Neural crest cell (in vitro differentiated cells): ENCODE measurements around the gene DNAI7. TPM values are rescaled to one million over a fixed set of nuclear protein-coding genes. Genes with fewer than 3 reads are reported as not detected.

Source experiments
- DNase-seq: peaks from one replicate; pipeline ENCODE4 v3.0.0; 2021; ENCODE audit warnings: low read depth, mixed read lengths, low spot score
- H3K27ac Mint-ChIP-seq: one replicate; pipeline ENCODE4 v1.8.0; 2021; ENCODE audit warnings: mild to moderate bottlenecking, mixed read lengths; ENCODE audit not compliant: unreplicated experiment
- H3K27me3 Mint-ChIP-seq: 2 replicates; pipeline ENCODE4 v1.8.0; 2021; ENCODE audit warnings: low read depth, mild to moderate bottlenecking, mixed read lengths
- H3K36me3 Mint-ChIP-seq: 2 replicates; pipeline ENCODE4 v1.8.0; 2021; ENCODE audit warnings: low read depth, mild to moderate bottlenecking, mixed read lengths
- H3K4me1 Mint-ChIP-seq: 2 replicates; pipeline ENCODE4 v1.8.0; 2021; ENCODE audit warnings: mixed read lengths
- H3K4me3 Mint-ChIP-seq: one replicate; pipeline ENCODE4 v1.8.0; 2021; ENCODE audit warnings: mild to moderate bottlenecking, mixed read lengths
- H3K9me3 Mint-ChIP-seq: 2 replicates; pipeline ENCODE4 v1.8.0; 2021; ENCODE audit warnings: mixed read lengths
- CTCF ChIP-seq: fragments of 200-600 bp; sonication (generic); conservative IDR thresholded peaks from 2 replicates; pipeline ENCODE4 v1.5.0; 2021; ENCODE audit warnings: antibody characterized with exemption, mild to moderate bottlenecking
- total RNA-seq: library from RNA; stranded (reverse); gene quantifications from 2 replicates; pipeline ENCODE4 v1.2.1, GENCODE V29; 2021

The DNAI7 gene
- total RNA-seq, 1 donor from 2014 or later = 0.37 TPM

GRCh38 chr12:25146686-25147085, 48.3 kb downstream of the DNAI7 start:
- Mint-ChIP-seq H3K27me3 (no peaks in the 10 kb centered on the region), H3K27ac (no peak overlapping the region), H3K9me3 (no peaks in the 10 kb centered on the region), H3K4me3 (no peak overlapping the region), H3K36me3 (peaks cover 2% of the 10 kb centered on the region), H3K4me1 (no peaks in the 10 kb centered on the region)
- TF ChIP-seq CTCF = no peak
- no peak for DNase-seq

GRCh38 chr12:25135531-25136154, 59.3 kb downstream of the DNAI7 start:
- Mint-ChIP-seq H3K9me3 (peaks cover 11% of the 10 kb centered on the region), H3K4me1 (peaks cover 5% of the 10 kb centered on the region), H3K27me3 (no peaks in the 10 kb centered on the region), H3K36me3 (peaks cover 2% of the 10 kb centered on the region), H3K27ac (no peak overlapping the region), H3K4me3 (no peak overlapping the region)
- DNase-seq = no peak
- peak; percentile 58 for TF ChIP-seq CTCF

GRCh38 chr12:25131270-25131669, 63.7 kb downstream of the DNAI7 start:
- H3K27ac Mint-ChIP-seq = no peak overlapping the region
- no peaks in the 10 kb centered on the region for H3K9me3 Mint-ChIP-seq
- H3K4me1 Mint-ChIP-seq = peaks cover 5% of the 10 kb centered on the region
- no peak for DNase-seq
- no peaks in the 10 kb centered on the region for H3K27me3 Mint-ChIP-seq
- no peak overlapping the region for H3K4me3 Mint-ChIP-seq
- H3K36me3 Mint-ChIP-seq = no peaks in the 10 kb centered on the region
- no peak for TF ChIP-seq CTCF

- no peaks in the 10 kb centered on the region for H3K36me3 Mint-ChIP-seq
- no peak for DNase-seq
- no peaks in the 10 kb centered on the region for H3K27me3 Mint-ChIP-seq
- peaks cover 5% of the 10 kb centered on the region for H3K4me1 Mint-ChIP-seq
- no peak overlapping the region for H3K27ac Mint-ChIP-seq
- no peaks in the 10 kb centered on the region for H3K9me3 Mint-ChIP-seq
- peak; percentile 99 for TF ChIP-seq CTCF
- H3K4me3 Mint-ChIP-seq = no peak overlapping the region
These were observed 64.2 kb downstream of the DNAI7 start for GRCh38 chr12:25130741-25131188.

GRCh38 chr12:25126746-25127145, 68.2 kb downstream of the DNAI7 start:
- no peaks in the 10 kb centered on the region for H3K4me1 Mint-ChIP-seq
- no peaks in the 10 kb centered on the region for H3K27me3 Mint-ChIP-seq
- H3K36me3 Mint-ChIP-seq = no peaks in the 10 kb centered on the region
- no peak overlapping the region for H3K27ac Mint-ChIP-seq
- no peaks in the 10 kb centered on the region for H3K9me3 Mint-ChIP-seq
- TF ChIP-seq CTCF = no peak
- no peak for DNase-seq
- H3K4me3 Mint-ChIP-seq = no peak overlapping the region
